Mesothelial cell of epicardium (in vitro differentiated cells): ENCODE data around the gene ISCA2. TPM values are rescaled to one million over a fixed set of nuclear protein-coding genes. Genes with fewer than 3 reads are reported as not detected.

ENCODE experiments used
- DNase-seq, 2 experiments: peaks; one replicate each; pipeline ENCODE4 v3.0.0; 2021; ENCODE audit warnings: low spot score in 2 of 2; ENCODE audit not compliant: unreplicated experiment in 2 of 2
- H3K27ac Mint-ChIP-seq: 2 replicates; pipeline ENCODE4 v1.8.0; 2021; ENCODE audit warnings: mixed read lengths
- H3K27me3 Mint-ChIP-seq: 2 replicates; pipeline ENCODE4 v1.8.0; 2021; ENCODE audit warnings: low read depth, mixed read lengths
- H3K36me3 Mint-ChIP-seq: 2 replicates; pipeline ENCODE4 v1.8.0; 2021; ENCODE audit warnings: mixed read lengths
- H3K4me1 Mint-ChIP-seq: 2 replicates; pipeline ENCODE4 v1.8.0; 2021; ENCODE audit warnings: mixed read lengths
- H3K4me3 Mint-ChIP-seq: 2 replicates; pipeline ENCODE4 v1.8.0; 2021; ENCODE audit warnings: mild to moderate bottlenecking, moderate library complexity, mixed read lengths
- H3K9me3 Mint-ChIP-seq: 2 replicates; pipeline ENCODE4 v1.8.0; 2021; ENCODE audit warnings: mixed read lengths
- CTCF ChIP-seq: fragments of 200-600 bp; sonication (generic); IDR thresholded peaks from one replicate; pipeline ENCODE4 v1.5.0; 2021; ENCODE audit warnings: antibody characterized with exemption; ENCODE audit not compliant: unreplicated experiment
- total RNA-seq: library from RNA; stranded (reverse); gene quantifications from 3 replicates; pipeline ENCODE4 v1.2.1, GENCODE V29; 2021

The ISCA2 gene
- total RNA-seq, 1 donor from 2014 or later, result 24.1 TPM

- H3K27ac Mint-ChIP-seq, result no peak overlapping the region
- H3K27me3 Mint-ChIP-seq, result no peaks in the 10 kb centered on the region
- TF ChIP-seq CTCF, result no peak
- no peak for DNase-seq
- H3K4me3 Mint-ChIP-seq, result no peak overlapping the region
- no peaks in the 10 kb centered on the region for H3K4me1 Mint-ChIP-seq
- H3K36me3 Mint-ChIP-seq, result no peaks in the 10 kb centered on the region
- no peaks in the 10 kb centered on the region for H3K9me3 Mint-ChIP-seq
These were observed 28.2 kb upstream of the ISCA2 start for GRCh38 chr14:74465335-74465734.

GRCh38 chr14:74468513-74468912 is 25.1 kb upstream of the ISCA2 start:
- no peak for DNase-seq
- Mint-ChIP-seq H3K9me3 (no peaks in the 10 kb centered on the region), H3K27ac (no peak overlapping the region)

GRCh38 chr14:74469548-74470518 is 23.7 kb upstream of the ISCA2 start:
- H3K9me3 Mint-ChIP-seq, result no peaks in the 10 kb centered on the region
- TF ChIP-seq CTCF, result no peak
- DNase-seq, result no peak
- H3K27ac Mint-ChIP-seq, result no peak overlapping the region
- no peak overlapping the region for H3K4me3 Mint-ChIP-seq
- H3K36me3 Mint-ChIP-seq, result peaks cover 22% of the 10 kb centered on the region
- no peaks in the 10 kb centered on the region for H3K27me3 Mint-ChIP-seq
- no peaks in the 10 kb centered on the region for H3K4me1 Mint-ChIP-seq

More at GRCh38 chr14:74468513-74468912, 25.1 kb upstream of the ISCA2 start:
- TF ChIP-seq CTCF, result no peak
- H3K27me3 Mint-ChIP-seq, result no peaks in the 10 kb centered on the region
- peaks cover 14% of the 10 kb centered on the region for H3K36me3 Mint-ChIP-seq
- H3K4me1 Mint-ChIP-seq, result no peaks in the 10 kb centered on the region
- H3K4me3 Mint-ChIP-seq, result no peak overlapping the region

- Mint-ChIP-seq H3K9me3 (no peaks in the 10 kb centered on the region), H3K36me3 (peaks cover 22% of the 10 kb centered on the region), H3K27ac (no peak overlapping the region), H3K4me1 (no peaks in the 10 kb centered on the region), H3K27me3 (no peaks in the 10 kb centered on the region), H3K4me3 (no peak overlapping the region)
- no peak for DNase-seq
- no peak for TF ChIP-seq CTCF
These were observed 21.0 kb upstream of the ISCA2 start for GRCh38 chr14:74472601-74473000.

- no peaks in the 10 kb centered on the region for H3K4me1 Mint-ChIP-seq
- H3K27ac Mint-ChIP-seq, result no peak overlapping the region
- TF ChIP-seq CTCF, result no peak
- H3K36me3 Mint-ChIP-seq, result peaks cover 22% of the 10 kb centered on the region
- DNase-seq, result no peak
- no peaks in the 10 kb centered on the region for H3K27me3 Mint-ChIP-seq
- no peak overlapping the region for H3K4me3 Mint-ChIP-seq
- H3K9me3 Mint-ChIP-seq, result no peaks in the 10 kb centered on the region
These were observed 19.2 kb upstream of the ISCA2 start for GRCh38 chr14:74474376-74474775.
